Hepatocyte (in vitro differentiated cells): Measurements from ENCODE around the gene KRTDAP.

ENCODE experiments used
- EZH2 ChIP-seq: fragments of 200-600 bp; sonication (generic); IDR thresholded peaks from 2 replicates; pipeline ENCODE4 v1.6.1; 2016; ENCODE audit warnings: antibody characterized with exemption, mild to moderate bottlenecking, borderline replicate concordance
- TF ChIP-seq, protein P1 (sequence below): fragments of 200-600 bp; sonication (generic); IDR thresholded peaks from 2 replicates; pipeline ENCODE4 v1.5.1; 2016; ENCODE audit warnings: antibody characterized with exemption, mild to moderate bottlenecking; ENCODE audit not compliant: poor library complexity

GRCh38 chr19:35497406-35497805 lies 7.1 kb upstream of the KRTDAP start:
- TF ChIP-seq, protein P1, sequence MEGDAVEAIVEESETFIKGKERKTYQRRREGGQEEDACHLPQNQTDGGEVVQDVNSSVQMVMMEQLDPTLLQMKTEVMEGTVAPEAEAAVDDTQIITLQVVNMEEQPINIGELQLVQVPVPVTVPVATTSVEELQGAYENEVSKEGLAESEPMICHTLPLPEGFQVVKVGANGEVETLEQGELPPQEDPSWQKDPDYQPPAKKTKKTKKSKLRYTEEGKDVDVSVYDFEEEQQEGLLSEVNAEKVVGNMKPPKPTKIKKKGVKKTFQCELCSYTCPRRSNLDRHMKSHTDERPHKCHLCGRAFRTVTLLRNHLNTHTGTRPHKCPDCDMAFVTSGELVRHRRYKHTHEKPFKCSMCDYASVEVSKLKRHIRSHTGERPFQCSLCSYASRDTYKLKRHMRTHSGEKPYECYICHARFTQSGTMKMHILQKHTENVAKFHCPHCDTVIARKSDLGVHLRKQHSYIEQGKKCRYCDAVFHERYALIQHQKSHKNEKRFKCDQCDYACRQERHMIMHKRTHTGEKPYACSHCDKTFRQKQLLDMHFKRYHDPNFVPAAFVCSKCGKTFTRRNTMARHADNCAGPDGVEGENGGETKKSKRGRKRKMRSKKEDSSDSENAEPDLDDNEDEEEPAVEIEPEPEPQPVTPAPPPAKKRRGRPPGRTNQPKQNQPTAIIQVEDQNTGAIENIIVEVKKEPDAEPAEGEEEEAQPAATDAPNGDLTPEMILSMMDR = no peak
- TF ChIP-seq EZH2 = no peak
